Prostate gland (tissue), 2 donors: ENCODE data around the gene ALG8.

Source experiments
- CTCF ChIP-seq, 4 experiments: fragments of 200-600 bp in 2 of 4; fragments of 450-650 bp in 2 of 4; sonication (generic) in 2 of 4; IDR thresholded peaks; 1 replicate in 3 of 4; 2 replicates in 1 of 4; pipeline ENCODE4 v1.5.1; 2016 to 2019; ENCODE audit warnings: antibody characterized with exemption in 4 of 4, mild to moderate bottlenecking in 2 of 4, moderate library complexity in 2 of 4
- POLR2A ChIP-seq: fragments of 450-650 bp; IDR thresholded peaks from one replicate; pipeline ENCODE4 v1.6.1; 2016; ENCODE audit warnings: antibody characterized with exemption, mild to moderate bottlenecking
- POLR2AphosphoS5 ChIP-seq: sonication (generic); formaldehyde crosslinking; IDR thresholded peaks from one replicate; pipeline ENCODE4 v1.6.1; 2017; ENCODE audit warnings: antibody characterized with exemption

GRCh38 chr11:78097666-78098385, 41.6 kb downstream of the ALG8 start:
- no peak for TF ChIP-seq POLR2AphosphoS5
- TF ChIP-seq POLR2A, result no peak
- TF ChIP-seq CTCF (IDR thresholded peaks at IDR 0.05), result no peak
